Choroid plexus epithelial cell (primary cell): ENCODE data around the gene SLC13A3.

Experiments used
- DNase-seq: peaks from one replicate; pipeline ENCODE4 v3.0.0-alpha.2; 2010; ENCODE audit warnings: low read depth
- H3K4me3 ChIP-seq: 2 replicates; pipeline ENCODE4 v1.5.1; 2011; ENCODE audit warnings: low read depth, mild to moderate bottlenecking, control low read depth, low read length, moderate library complexity
- CTCF ChIP-seq: conservative IDR thresholded peaks from 2 replicates; pipeline ENCODE4 v1.5.1; 2011; ENCODE audit warnings: low read depth, mild to moderate bottlenecking, control low read depth, inconsistent platforms, low read length, moderate library complexity

Gene SLC13A3

DNA sequence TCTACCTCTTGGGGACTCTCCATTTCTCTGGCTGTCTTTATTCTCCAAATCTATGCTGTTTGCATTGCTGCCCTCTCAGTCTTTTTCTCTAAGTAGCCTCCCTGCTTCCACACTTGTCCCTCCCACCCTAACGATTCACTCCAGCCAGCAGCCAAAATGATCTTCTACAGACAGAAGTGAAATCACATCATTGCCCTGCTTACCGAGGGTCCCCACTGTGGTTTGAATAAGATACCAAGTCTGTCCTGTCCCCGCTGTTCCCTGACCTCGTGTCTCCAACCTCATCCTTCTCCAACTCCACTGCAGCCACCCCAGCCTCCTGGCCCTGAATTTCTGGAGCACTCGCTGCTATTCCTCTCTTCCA is 89.3 kb downstream of the SLC13A3 start:
- no peak for DNase-seq
- TF ChIP-seq CTCF, result no peak
- peak overlapping the region; percentile 39 for H3K4me3 ChIP-seq

DNA sequence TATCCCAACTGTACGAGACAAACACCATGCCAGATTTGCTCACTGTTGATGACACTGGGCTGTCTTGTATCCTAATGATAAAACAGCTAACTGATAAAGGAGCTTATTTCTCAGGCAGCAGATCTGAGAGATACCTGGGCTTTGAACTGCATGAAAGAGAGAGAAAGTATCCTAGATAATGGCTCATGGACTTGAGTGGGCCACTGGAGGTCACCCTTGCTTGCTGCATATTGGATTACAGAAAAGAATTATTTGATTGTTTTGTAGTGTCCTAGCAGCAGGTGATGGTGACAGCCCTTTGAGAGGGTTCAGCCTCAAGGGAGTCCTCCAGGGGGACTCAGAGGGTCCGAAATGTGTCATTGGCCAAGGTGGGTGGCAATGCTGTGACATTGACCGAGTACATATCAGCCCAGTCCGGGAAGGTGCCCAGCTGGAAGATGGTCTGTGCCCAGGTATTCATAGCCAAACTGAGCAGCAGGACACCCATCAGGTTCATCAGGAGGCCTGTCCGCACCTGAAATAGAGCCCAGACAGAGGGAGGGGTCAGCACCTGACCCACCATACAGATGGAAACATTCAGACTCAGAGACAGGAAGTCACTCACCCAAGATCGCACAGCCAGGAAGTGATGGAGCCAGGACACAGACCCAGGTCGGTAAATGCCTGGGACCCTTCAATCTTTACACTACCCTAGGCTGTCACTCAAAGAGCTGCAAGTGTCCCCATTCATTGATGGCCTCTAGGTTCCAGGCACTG is 91.4 kb downstream of the SLC13A3 start:
- no peak overlapping the region for H3K4me3 ChIP-seq
- DNase-seq, result peak; percentile 41
- peak; percentile 47 for TF ChIP-seq CTCF

GRCh38 chr20:46559001-46559400 is 92.3 kb downstream of the SLC13A3 start:
- DNase-seq, result no peak
- no peak for TF ChIP-seq CTCF
- H3K4me3 ChIP-seq, result no peak overlapping the region

DNA sequence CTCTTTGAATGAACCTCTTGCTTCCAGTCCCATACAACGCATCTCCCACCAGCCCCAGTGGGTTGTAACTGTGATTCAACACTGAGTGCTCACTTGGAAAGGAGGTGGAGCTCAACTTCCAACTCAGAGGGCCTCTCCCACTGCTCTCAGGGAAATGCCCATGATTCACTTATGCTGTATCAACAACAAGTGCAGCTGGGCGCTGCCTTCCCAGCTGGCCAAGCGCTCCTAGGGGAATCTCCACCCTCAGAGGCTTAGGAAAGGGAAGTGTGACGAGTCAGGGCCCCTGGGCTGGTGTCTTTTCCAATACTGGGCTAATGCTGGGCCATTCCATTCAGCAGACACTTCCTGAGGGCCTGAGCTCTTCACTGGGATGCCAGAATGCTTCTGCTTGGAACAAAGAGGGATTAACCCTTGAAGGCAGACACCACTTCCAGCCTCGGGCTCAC is 92.7 kb downstream of the SLC13A3 start:
- no peak for TF ChIP-seq CTCF
- no peak overlapping the region for H3K4me3 ChIP-seq
- DNase-seq, result peak; percentile 84

DNA sequence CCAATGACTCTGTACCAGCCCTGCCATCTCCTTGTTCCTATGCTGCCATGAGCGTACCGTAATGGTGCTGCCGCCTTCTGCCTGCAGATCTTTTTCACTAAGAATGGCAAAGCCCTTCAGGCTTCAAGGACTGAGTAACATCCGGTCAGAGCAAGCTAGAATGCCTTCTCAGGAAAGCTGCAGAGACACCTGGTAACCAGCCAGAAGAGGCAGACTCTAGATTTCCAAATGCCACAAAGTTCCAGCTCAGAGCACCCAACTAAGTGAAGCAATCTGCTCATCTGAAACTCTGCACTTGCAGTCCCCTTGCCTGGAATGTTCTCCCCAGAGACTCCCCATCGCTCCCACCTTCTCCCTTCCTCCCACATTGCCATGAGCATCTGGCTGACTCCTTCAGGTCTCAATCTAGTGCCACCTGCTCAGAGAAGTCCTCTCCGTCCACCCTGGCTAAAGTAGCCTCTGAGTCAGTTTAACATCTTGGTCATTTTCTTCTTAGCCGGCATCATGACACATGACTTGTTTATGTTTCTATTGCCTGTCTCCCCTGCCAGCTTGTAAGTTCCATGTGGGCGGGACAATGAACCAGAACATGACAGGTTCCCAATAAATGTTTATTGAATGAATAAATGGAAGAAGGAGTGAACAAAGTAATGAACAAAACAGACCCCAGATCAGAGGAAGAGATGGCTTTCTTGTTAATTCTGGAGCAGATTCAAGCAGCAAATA is 93.9 kb downstream of the SLC13A3 start:
- no peak overlapping the region for H3K4me3 ChIP-seq
- DNase-seq, result peak; percentile 60
- TF ChIP-seq CTCF, result no peak

DNA sequence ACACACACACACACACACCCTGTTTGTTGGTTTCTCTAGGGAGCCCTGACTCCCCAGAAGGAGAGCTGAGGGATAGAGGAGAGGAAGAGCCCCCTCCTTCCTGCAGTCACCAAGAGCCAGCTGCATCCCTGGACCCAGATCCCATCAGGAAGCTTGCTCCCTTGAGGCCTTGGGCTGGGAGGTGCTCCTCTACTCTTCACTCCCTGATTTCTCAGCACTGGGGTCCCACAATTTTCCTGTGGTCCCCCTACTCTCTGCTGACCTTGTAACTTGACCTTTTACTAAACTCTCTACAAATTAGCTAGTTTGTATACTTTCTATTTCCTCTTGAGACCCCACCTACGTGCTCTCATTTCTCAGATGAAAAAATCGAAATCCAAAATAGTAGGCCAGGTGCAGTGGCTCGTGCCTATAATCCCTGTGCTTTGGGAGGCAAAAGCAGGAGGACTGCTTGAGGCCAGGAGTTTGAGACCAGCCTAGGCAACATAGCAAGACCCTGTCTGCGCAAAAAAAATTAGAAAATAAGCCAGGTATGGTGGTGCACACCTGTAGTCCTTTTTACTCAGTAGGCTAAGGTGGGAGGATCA is 95.8 kb downstream of the SLC13A3 start:
- H3K4me3 ChIP-seq, result no peak overlapping the region
- TF ChIP-seq CTCF, result no peak
- no peak for DNase-seq

DNA sequence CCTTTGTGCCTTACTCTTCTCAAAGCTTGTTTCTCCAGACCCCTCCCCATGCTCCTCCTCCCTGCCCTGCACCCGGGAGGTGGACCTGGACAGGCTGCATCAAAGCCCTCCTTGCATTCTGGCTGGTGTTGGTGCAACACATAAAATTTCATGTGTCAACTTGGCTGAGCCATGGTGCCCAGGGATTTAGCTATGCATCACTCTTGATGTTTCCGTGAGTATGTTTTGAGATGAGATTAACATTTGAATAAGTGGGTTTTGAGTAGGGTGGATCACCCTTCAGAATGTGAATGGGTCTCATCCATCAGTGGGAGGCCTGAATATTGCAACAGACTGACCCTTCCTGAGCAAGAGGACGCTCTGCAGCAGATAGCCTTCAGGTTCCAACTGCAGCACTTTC is 96.4 kb downstream of the SLC13A3 start:
- TF ChIP-seq CTCF, result no peak
- H3K4me3 ChIP-seq, result no peak overlapping the region
- DNase-seq, result no peak
